OCI-M2 (cell line): Measurements from ENCODE around the gene SHISA5.

Experiments used
- DNase-seq: peaks from one replicate; lab custom pipeline; 2025; ENCODE audit not compliant: unreplicated experiment; lab: John Stamatoyannopoulos, UW

The SHISA5 gene

GRCh38 chr3:48418651-48419050, 85.3 kb downstream of the SHISA5 start:
- no peak for DNase-seq

GRCh38 chr3:48418140-48418539, 85.8 kb downstream of the SHISA5 start:
- no peak for DNase-seq
